Measurements from ENCODE around the gene COL25A1. TPM values are rescaled to one million over a fixed set of nuclear protein-coding genes. Genes with fewer than 3 reads are reported as not detected.

The COL25A1 gene
- total RNA-seq, 2 donors from 2014 or later = 0.26 to 0.99 TPM

DNA sequence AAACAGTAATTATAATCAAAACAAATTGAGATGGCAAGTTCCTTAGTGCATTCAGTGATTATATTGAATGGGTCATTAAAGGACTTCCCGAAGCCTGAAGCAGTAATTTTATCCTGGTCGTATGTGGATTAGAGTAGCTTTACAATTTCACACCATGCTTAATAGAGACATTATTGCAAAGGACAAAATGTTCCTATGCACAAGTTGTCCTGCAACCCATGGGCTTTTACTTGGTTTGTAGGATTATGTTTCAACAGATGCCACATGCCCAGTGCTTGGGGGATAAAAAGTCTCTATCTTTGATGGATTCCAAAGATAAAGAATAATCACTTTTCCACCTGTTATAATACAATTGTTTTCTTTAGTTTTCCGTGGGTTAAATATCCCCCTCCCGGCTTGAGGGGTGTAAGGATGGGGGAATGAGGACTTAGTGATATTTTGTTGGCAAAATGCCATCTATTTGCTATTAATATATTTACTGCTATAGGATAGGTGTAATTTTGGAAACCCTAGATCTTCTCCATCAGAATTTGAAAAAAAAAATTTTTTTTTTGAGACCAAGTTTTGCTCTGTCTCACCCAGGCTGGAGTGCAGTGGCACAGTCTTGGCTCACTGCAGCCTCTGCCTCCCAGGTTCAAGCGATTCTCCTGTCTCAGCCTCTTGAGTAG, 383.1 kb downstream of the COL25A1 start:
- no peaks in the 10 kb centered on the region for H3K27me3 ChIP-seq
- TF ChIP-seq, protein P1, sequence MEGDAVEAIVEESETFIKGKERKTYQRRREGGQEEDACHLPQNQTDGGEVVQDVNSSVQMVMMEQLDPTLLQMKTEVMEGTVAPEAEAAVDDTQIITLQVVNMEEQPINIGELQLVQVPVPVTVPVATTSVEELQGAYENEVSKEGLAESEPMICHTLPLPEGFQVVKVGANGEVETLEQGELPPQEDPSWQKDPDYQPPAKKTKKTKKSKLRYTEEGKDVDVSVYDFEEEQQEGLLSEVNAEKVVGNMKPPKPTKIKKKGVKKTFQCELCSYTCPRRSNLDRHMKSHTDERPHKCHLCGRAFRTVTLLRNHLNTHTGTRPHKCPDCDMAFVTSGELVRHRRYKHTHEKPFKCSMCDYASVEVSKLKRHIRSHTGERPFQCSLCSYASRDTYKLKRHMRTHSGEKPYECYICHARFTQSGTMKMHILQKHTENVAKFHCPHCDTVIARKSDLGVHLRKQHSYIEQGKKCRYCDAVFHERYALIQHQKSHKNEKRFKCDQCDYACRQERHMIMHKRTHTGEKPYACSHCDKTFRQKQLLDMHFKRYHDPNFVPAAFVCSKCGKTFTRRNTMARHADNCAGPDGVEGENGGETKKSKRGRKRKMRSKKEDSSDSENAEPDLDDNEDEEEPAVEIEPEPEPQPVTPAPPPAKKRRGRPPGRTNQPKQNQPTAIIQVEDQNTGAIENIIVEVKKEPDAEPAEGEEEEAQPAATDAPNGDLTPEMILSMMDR (IDR thresholded peaks at IDR 0.05) = no peak
- TF ChIP-seq POLR2A (IDR thresholded peaks at IDR 0.05) = no peak
- ATAC-seq = no peak
- no peaks in the 10 kb centered on the region for H3K4me1 ChIP-seq
- 71 to 79% methylated on average over 5 of the region's 5 CpGs for WGBS, 2 donors
- no peaks in the 10 kb centered on the region for H3K9me3 ChIP-seq
- no peak overlapping the region for H3K4me3 ChIP-seq
- intact Hi-C loops (cut with DNase I) = no loop called here
- no peak overlapping the region for H3K27ac ChIP-seq
- no peaks in the 10 kb centered on the region for H3K36me3 ChIP-seq (replicated peaks in 1 of 2; ENCODE audit: insufficient read depth in 1 of 2, low read depth in 2 of 2)
- no peak for DNase-seq

DNA sequence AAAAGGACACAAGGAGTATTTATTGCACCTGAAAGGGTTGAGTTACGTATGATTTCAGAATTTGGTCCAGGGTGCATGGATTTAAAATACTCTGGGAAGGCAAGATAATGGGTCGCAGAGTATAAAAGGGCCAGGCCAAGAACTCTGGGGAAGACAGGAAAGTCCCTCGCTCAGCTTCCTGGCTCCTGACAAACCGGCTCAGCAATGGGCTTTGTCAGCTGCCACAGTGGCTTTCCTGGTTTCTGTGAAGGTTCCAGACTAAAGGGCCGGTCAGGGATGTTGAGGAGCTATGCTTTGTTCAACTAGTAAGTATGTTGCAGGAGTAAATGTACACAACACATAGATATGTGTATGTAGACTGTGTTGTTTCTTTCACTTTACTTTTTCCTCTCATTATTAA, 385.2 kb downstream of the COL25A1 start:
- Histone ChIP-seq H3K9me3 (no peaks in the 10 kb centered on the region), H3K4me3 (no peak overlapping the region), H3K27ac (no peak overlapping the region), H3K36me3 (replicated peaks in 1 of 2; ENCODE audit: insufficient read depth in 1 of 2, low read depth in 2 of 2) (no peaks in the 10 kb centered on the region), H3K4me1 (no peaks in the 10 kb centered on the region), H3K27me3 (no peaks in the 10 kb centered on the region)
- TF ChIP-seq, protein P1 (IDR thresholded peaks at IDR 0.05) = no peak
- no peak for TF ChIP-seq POLR2A (IDR thresholded peaks at IDR 0.05)
- no peak for ATAC-seq
- intact Hi-C loops (cut with DNase I) = no loop called here
- no peak for DNase-seq
- 72 to 79% methylated on average over 5 of the region's 5 CpGs for WGBS, 2 donors

DNA sequence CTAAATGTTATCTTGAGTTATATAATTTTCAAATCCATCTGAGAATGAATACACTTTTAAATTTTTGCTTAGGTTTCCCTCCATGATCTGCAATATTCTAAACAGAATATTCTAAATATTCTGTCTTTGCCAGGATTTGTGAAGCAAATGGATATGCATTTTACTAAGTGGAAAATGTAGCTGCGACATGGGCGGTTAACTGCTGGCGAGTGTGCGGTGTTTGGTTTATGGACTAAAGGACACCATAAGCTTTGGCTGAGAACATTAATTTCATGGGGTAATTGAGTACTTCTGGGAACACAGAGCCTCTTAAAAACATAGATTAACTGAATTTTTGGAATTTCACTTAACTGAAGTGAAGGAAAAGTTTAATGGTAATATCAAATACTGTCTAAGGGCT, 385.8 kb downstream of the COL25A1 start:
- 96 to 98% methylated on average over 4 of the region's 4 CpGs for WGBS, 2 donors
- Histone ChIP-seq H3K27ac (no peak overlapping the region), H3K9me3 (no peaks in the 10 kb centered on the region), H3K4me1 (no peaks in the 10 kb centered on the region), H3K36me3 (replicated peaks in 1 of 2; ENCODE audit: insufficient read depth in 1 of 2, low read depth in 2 of 2) (no peaks in the 10 kb centered on the region), H3K27me3 (no peaks in the 10 kb centered on the region), H3K4me3 (no peak overlapping the region)
- intact Hi-C loops (cut with DNase I) = no loop called here
- TF ChIP-seq POLR2A (IDR thresholded peaks at IDR 0.05) = no peak
- TF ChIP-seq, protein P1 (IDR thresholded peaks at IDR 0.05) = no peak
- DNase-seq (no peak), ATAC-seq (no peak)

DNA sequence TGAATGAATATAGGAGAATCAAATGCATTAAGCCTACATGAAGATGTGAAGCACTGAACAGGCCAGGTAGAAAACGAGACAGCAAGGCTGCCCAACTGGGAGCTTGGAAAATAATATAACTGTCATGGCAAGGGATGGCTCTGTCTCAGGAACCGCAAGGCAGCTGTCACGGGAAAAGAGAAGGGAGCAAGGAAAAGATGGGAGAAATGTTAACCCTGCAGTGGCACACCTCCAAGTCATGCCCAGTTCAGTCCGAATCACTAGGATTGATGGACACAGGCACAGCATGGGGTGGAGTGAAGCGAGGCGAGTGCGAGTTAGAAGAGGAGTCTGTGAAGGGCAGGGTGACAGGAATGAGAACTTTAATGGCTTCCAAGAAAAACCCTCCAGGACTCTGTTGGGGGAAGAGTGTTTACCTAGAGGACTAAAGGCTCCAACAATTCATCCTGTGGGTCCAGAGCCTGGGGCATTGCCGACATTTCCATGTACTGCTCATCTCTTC, 395.5 kb downstream of the COL25A1 start:
- H3K36me3 ChIP-seq (replicated peaks in 1 of 2; ENCODE audit: insufficient read depth in 1 of 2, low read depth in 2 of 2) = no peaks in the 10 kb centered on the region
- 73 to 74% methylated on average over 8 of the region's 8 CpGs for WGBS, 2 donors
- no peaks in the 10 kb centered on the region for H3K27me3 ChIP-seq
- no peaks in the 10 kb centered on the region for H3K9me3 ChIP-seq
- no peak overlapping the region for H3K4me3 ChIP-seq
- intact Hi-C loops (cut with DNase I) = no loop called here
- no peak overlapping the region for H3K27ac ChIP-seq
- TF ChIP-seq POLR2A (IDR thresholded peaks at IDR 0.05) = no peak
- TF ChIP-seq, protein P1 (IDR thresholded peaks at IDR 0.05) = no peak
- DNase-seq (no peak), ATAC-seq (no peak)
- no peaks in the 10 kb centered on the region for H3K4me1 ChIP-seq

DNA sequence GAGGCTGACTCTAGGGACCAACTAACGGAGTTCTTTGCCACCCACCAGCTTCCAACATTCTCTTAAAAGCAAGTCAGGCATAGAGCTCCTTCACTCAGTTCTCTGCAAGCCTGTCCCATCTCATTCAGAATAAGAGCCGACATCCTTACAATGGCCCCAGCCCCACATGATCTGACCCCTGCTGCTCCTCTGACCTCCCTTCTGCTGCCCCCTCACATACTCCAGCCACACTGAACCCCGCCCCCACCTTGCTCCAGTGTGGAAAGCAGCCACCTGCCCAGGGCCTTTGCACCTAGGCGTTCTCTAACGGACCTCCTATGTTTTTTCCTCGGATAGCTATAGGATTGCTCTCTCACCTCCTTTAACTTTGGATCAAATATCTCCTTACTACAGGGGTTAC, 396.5 kb downstream of the COL25A1 start:
- no peak for DNase-seq
- no peak overlapping the region for H3K27ac ChIP-seq
- no peaks in the 10 kb centered on the region for H3K27me3 ChIP-seq
- H3K4me3 ChIP-seq = no peak overlapping the region
- no peaks in the 10 kb centered on the region for H3K36me3 ChIP-seq (replicated peaks in 1 of 2; ENCODE audit: insufficient read depth in 1 of 2, low read depth in 2 of 2)
- TF ChIP-seq POLR2A (IDR thresholded peaks at IDR 0.05) = no peak
- TF ChIP-seq, protein P1 (IDR thresholded peaks at IDR 0.05) = no peak
- intact Hi-C loops (cut with DNase I) = no loop called here
- ATAC-seq = no peak
- H3K4me1 ChIP-seq = no peaks in the 10 kb centered on the region
- 73 to 79% methylated on average over 6 of the region's 6 CpGs for WGBS, 2 donors
- H3K9me3 ChIP-seq = no peaks in the 10 kb centered on the region
